Hematopoietic multipotent progenitor cell treated with erythropoietin and hydrocortisone succinate and interleukin-3 and kit ligand, for 15 days (in vitro differentiated cells): ENCODE results near the gene XK.
"Not testable (repeated sequence)": the region's sequence is repeated elsewhere in the genome, so short reads cannot be mapped to it uniquely, and the experiment has no call there.

Experiments used
- DNase-seq: peaks from one replicate; pipeline ENCODE4 v3.0.0-alpha.2; 2015; ENCODE audit warnings: low spot score

Gene XK, protein sequence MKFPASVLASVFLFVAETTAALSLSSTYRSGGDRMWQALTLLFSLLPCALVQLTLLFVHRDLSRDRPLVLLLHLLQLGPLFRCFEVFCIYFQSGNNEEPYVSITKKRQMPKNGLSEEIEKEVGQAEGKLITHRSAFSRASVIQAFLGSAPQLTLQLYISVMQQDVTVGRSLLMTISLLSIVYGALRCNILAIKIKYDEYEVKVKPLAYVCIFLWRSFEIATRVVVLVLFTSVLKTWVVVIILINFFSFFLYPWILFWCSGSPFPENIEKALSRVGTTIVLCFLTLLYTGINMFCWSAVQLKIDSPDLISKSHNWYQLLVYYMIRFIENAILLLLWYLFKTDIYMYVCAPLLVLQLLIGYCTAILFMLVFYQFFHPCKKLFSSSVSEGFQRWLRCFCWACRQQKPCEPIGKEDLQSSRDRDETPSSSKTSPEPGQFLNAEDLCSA

GRCh38 chrX:37685381-37686359 is at the start of gene XK:
Gene XK (plus strand): TSS chrX:37685791. CDS start chrX:37685962, 171 bp downstream.
- peak; percentile 71 for DNase-seq

DNA sequence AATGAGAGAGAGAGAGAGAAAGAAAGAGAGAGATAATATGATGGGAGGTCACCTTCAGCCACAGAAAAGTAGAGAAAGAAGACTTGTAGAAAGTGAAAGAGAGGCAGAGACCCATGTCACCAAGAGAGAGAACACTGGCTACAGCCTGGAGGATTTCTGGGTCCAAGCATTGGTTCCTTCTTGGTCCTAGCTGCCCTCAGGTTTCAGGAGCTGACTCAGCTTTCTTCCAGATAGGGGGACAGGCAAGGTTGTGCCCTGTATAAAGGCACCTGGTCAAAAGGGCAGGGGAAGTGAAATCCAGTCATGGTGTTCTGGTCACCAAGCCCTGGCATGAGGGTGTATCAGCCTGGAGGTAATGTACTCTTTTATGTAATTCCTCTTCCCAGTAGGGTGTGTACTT is 47.5 kb upstream of the XK start:
- no peak for DNase-seq

- no peak for DNase-seq
Observed at GRCh38 chrX:37640142-37640541, 45.4 kb upstream of the XK start.

DNA sequence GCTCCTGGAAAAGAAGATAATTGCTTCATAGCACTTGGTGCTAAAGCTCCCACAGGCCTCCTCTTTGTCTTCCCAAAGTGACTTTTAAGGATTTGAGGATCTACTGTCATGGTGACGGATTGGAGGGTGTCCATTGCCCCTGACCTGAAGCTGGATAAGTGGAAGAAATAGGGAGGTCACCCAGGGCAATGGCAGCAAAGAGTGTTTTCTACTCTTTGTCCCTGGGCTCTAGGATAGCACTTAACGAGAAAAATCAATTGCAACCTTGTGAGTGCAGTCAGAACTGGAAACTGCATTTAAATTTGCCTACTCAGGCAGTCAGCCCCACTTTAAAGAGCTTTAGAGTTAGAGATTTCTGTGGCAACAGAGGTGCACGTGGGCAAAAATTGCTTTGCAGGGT is 43.7 kb upstream of the XK start:
- no peak for DNase-seq

GRCh38 chrX:37644381-37645305 is 40.9 kb upstream of the XK start:
- no peak for DNase-seq

DNA sequence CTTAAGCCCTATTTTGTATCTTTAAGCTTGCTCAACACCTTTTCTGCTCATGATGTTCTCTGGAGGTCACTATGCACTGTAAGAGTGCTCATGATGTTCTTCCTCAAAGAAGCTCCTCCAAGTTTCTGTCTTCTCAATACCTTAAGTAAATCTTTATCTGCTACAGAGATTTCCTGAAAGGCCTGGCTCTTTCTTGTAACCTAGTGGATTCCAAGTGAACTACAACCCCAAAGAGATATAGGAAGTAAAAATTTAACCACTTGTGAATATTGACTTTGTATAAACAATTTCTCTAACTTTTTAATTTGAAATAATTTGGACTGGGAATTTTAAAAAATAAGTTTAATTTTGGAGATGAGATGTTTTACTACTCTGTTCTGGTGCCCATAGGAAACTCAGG is 39.3 kb upstream of the XK start:
- DNase-seq, result peak; percentile 21

DNA sequence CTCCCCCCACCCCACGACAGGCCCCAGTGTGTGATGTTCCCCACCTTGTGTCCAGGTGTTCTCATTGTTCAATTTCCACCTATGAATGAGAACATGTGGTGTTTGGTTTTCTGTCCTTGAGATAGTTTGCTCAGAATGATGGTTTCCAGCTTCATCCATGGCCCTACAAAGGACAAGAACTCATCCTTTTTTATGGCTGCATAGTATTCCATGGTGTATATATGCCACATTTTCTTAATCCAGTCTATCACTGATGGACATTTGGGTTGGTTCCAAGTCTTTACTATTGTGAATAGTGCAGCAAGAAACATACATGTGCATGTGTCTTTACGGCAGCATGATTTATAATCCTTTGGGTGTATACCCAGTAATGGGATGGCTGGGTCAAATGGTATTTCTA is 34.7 kb upstream of the XK start:
- not testable (repeated sequence) for DNase-seq

DNA sequence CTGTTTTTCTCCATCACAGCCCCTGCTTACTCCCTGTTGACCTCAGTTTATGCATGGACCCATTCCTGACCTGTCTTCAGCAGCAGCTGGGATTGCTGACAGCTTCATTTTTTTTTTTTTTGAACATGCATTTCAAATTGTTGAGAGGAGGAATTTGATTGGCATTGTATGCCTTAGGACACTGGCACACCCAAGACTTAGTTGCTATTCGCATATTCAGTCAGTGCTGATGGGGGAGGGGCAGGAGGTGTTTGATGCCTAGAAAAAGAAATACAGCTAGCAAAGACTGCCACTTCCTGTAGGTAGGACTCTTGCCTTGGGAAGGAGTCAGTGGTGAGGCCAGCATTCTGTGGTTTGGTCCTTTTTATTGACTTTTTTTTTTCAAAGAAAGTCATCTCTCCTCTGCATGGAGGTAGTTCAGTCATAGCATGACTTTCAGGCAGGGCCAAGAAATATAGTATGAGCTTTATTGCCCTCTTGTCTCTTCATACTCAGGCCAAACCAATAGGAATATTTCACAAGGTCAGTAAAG is 33.6 kb upstream of the XK start:
- DNase-seq, result peak; percentile 55

GRCh38 chrX:37652589-37653231 is 32.9 kb upstream of the XK start:
- DNase-seq, result peak; percentile 85

GRCh38 chrX:37653397-37654085 is 32.0 kb upstream of the XK start:
- DNase-seq, result peak; percentile 42

DNA sequence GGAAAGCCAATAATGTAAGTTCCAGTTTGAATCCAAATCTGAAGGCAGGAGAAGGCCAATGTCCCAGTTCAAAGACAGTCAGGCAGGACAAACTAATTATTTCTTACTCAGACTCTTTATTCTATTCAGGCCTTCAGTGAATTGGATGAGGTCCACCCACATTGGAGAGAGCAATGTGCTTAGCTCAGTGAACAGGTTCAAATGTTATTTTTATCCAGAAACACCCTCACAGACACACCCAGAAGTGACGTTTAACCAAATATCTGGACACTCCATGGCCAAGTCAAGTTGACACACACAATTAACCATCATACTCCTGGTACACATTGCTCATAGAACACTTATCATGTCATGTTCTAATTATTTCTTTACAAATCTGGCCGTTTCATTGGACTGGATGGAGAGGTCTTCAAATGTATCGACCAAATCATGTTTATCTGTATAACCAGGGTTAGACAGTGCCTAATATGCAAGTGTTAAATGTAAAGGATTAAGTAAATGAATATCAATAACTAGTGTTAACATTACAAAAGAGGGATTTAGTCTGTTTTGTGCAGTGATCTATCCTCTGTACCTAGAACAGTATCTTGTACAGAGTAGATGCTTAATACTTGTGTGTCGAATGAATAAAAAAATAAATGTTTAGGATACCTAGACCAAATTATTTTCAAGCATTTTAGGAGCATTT is 27.1 kb upstream of the XK start:
- DNase-seq, result no peak

DNA sequence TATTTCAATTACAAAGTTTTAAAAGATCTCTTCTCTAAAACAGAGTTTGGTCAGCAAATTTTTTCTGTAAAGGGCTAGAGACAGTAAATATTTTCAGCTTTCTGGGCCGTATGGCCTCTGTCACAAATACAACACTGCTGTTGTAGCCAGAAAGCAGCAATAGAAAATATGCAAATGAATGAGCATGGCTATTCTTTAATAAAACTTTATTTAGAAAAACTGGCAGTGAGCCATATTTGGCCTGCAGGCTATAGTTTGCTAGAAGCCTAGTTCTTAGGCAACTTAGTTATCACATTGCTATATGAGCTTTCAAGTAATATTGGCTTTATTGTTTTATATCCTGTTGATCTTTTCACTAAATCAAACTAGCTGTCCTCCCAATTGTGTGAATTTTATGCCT is 26.5 kb upstream of the XK start:
- DNase-seq, result no peak

DNA sequence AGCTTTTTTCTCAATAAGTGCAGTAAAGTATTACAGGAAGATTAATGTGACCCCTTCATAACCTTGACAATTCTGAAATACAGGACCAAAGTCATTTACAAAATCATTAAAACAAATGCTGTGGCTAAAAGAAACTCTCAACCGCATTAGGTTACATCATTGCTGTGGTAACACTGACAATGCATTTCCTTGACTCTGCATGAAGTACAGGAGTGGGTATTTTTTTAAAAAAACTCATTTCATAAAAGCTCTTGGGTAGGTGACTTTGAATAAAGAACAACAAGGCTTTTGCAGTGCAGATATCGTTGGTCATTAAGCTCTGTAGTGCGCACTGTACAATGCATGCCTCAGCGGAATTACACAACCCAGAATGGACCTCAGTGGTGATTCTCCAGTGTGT is 23.4 kb upstream of the XK start:
- no peak for DNase-seq

- DNase-seq, result no peak
Observed at GRCh38 chrX:37666516-37666915, 19.1 kb upstream of the XK start.

GRCh38 chrX:37667141-37667540 is 18.4 kb upstream of the XK start:
- no peak for DNase-seq

DNA sequence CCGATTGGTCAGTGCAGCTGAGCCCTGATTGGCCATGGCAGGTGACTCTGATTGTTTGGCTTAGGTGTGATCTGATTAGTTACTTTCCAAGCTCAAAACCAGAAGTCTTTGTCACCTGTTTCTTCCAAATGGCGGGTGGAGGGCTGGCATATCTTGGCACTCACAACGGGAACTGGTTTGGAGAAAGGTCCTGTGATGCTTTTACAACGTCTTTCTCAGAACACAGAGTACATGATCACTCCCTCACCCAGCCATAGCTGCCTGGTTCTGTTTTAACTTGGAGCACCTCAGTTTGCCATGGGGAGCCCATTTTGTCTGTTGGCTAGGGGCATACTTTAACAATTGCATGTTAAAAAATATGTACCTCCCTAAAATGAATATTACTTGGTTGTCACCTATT is 13.0 kb upstream of the XK start:
- DNase-seq, result no peak

DNA sequence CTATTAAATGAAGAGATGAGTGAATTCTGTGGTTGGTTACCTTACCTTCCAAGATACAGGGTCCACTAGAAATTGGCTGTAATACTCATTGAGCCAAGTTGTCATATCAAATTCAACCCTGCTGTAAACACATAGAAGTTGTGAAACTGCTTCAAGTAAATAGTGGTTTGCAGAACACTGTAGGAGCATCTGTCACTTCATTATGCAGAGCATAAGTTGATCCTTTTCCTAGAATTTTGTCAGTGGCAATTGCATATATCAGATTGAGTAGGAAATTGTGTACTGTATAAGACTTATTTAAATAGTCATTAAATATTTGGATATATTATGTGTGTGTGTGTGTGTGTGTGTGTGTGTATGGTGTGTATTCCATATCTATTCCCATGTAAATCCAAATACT is 8.8 kb upstream of the XK start:
- no peak for DNase-seq

GRCh38 chrX:37677243-37677642 is 8.3 kb upstream of the XK start:
- no peak for DNase-seq

GRCh38 chrX:37677765-37678164 is 7.8 kb upstream of the XK start:
- no peak for DNase-seq

DNA sequence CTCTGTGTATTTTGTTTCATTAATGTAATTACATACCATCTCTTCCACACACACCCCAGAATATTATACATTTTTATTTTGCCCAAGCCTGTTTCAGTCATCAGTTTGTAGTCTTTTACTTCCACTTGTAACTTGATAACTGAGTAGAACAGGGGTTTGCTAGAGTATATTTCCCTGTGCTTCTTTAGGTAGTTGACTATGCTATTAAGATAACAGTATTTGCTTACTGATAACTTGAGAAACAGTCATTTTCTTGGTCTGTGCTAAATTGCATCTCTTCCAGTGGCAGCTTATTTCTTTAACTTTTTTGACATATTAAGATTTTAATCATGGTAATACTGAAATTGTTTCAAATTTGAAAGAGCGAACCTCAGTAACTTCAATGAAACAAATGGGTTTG is 7.0 kb upstream of the XK start:
- DNase-seq, result no peak
